Gastroesophageal sphincter (tissue), 4 donors: ENCODE results near the gene CAMK2B. TPM values are rescaled to one million over a fixed set of nuclear protein-coding genes. Genes with fewer than 3 reads are reported as not detected.

Experiments
- ATAC-seq: fragments of 150-250 bp; one replicate; pipeline ENCODE4 v1.9.1; 2016; ENCODE audit warnings: mild to moderate bottlenecking, moderate library complexity
- H3K27ac ChIP-seq, 4 donors: fragments of 200-600 bp; sonication (generic) in 3 of 4; 1 replicate in 3 of 4; 2 replicates in 1 of 4; pipeline ENCODE4 v1.5.1; 2016 to 2019
- H3K27me3 ChIP-seq: fragments of 200-600 bp; sonication (generic); one replicate; pipeline ENCODE4 v1.5.1; 2019
- H3K36me3 ChIP-seq, 2 donors: fragments of 200-600 bp; sonication (generic); one replicate each; pipeline ENCODE4 v1.5.1; 2019; ENCODE audit warnings: control low read depth in 1 of 2
- H3K4me1 ChIP-seq, 3 donors: fragments of 200-600 bp; sonication (generic); 1 replicate in 2 of 3; 2 replicates in 1 of 3; pipeline ENCODE4 v1.5.1; 2016 to 2019; ENCODE audit warnings: control low read depth in 2 of 3
- H3K4me3 ChIP-seq, 2 donors: fragments of 200-600 bp; sonication (generic); one replicate each; pipeline ENCODE4 v1.5.1; 2019; ENCODE audit warnings: mild to moderate bottlenecking in 1 of 2, moderate library complexity in 1 of 2
- H3K9me3 ChIP-seq, 3 donors: fragments of 200-600 bp; sonication (generic); one replicate each; pipeline ENCODE4 v1.5.1; 2017 to 2019; ENCODE audit warnings: control low read depth in 2 of 3
- EP300 ChIP-seq: sonication (generic); formaldehyde crosslinking; IDR thresholded peaks from one replicate; pipeline ENCODE4 v1.6.1; 2017; ENCODE audit warnings: antibody characterized with exemption, mild to moderate bottlenecking
- POLR2A ChIP-seq, 2 donors: fragments of 450-650 bp; IDR thresholded peaks; one replicate each; pipeline ENCODE4 v1.6.1; 2017; ENCODE audit warnings: antibody characterized with exemption in 2 of 2, mild to moderate bottlenecking in 2 of 2, moderate library complexity in 1 of 2
- POLR2AphosphoS5 ChIP-seq: sonication (generic); formaldehyde crosslinking; IDR thresholded peaks from one replicate; pipeline ENCODE4 v1.6.1; 2017; ENCODE audit warnings: antibody characterized with exemption
- WGBS, 2 donors: methylation state at CpG; one replicate each; pipeline ENCODE4 v1.1.5; 2018; ENCODE audit warnings: low coverage in 1 of 2; 5-methylcytosine and 5-hydroxymethylcytosine counted together
- total RNA-seq, 4 donors: library from RNA; depleted of rRNA; stranded (reverse); fragments of >200 nt; gene quantifications; one replicate each; pipeline ENCODE4 v1.1.0, GENCODE V29; 2016
- TF ChIP-seq, protein P1 (sequence below), 4 experiments: fragments of 200-600 bp in 2 of 4; fragments of 450-650 bp in 2 of 4; sonication (generic) in 1 of 4; IDR thresholded peaks; one replicate each; pipeline ENCODE4 v1.5.1; 2017 to 2019; ENCODE audit warnings: antibody characterized with exemption in 4 of 4, mild to moderate bottlenecking in 2 of 4, moderate library complexity in 2 of 4

Gene CAMK2B
- total RNA-seq, 4 donors from 2014 or later: 0.27 to 1.5 (median 0.81) TPM

DNA sequence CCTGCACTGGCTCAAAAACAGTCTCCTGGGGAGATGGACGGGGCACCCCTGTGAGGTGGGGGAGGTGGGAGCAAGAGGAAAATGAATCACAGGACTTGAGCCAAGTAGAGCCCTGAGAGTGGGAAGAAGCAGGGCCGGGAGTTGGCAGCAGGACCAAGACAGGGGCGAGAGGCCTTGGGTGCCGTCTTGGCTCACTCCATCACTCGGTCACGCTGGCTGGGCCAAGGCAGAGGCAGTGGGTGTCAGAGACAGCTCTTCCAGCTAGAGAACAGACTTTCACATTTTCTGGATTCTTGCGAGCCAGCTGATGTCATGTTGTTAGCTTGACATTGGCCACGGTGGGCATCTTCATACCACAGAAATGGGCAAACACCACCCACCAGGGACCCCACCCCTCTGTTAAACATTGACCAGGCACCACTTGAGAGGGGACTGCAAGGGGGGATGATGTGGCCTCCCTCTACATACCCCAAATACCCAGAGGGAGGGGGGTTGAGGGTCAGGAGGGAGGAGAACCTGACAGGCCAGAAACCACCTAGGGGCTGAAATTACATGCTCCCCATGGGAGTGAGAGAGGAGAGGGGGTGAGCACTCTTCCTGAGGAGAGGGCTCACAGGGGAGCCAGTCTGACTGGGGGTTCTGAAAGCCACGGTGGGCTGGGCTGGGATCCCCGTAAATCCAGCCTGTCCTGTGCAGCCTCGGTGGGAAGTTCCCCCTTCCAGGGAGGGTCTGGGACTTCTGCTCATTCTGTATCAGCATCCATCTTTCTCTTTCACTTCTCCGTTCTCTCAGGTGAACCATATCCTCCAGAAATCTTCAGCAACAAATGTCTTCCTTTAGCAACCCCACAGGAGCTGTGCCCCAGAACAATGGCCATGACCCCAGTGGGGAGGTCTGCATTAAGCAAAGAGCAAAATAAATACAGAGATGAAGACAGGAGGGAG, 19.6 kb downstream of the CAMK2B start:
- no peaks in the 10 kb centered on the region for H3K36me3 ChIP-seq
- no peak overlapping the region for H3K4me3 ChIP-seq
- H3K27ac ChIP-seq: no peak overlapping the region
- H3K27me3 ChIP-seq: peaks cover 10% of the 10 kb centered on the region
- H3K4me1 ChIP-seq: peaks cover 0 to 11% (median 0%) of the 10 kb centered on the region in 3 donors
- TF ChIP-seq POLR2A (IDR thresholded peaks at IDR 0.05) (no peak), EP300 (no peak), POLR2AphosphoS5 (no peak)
- TF ChIP-seq, protein P1, sequence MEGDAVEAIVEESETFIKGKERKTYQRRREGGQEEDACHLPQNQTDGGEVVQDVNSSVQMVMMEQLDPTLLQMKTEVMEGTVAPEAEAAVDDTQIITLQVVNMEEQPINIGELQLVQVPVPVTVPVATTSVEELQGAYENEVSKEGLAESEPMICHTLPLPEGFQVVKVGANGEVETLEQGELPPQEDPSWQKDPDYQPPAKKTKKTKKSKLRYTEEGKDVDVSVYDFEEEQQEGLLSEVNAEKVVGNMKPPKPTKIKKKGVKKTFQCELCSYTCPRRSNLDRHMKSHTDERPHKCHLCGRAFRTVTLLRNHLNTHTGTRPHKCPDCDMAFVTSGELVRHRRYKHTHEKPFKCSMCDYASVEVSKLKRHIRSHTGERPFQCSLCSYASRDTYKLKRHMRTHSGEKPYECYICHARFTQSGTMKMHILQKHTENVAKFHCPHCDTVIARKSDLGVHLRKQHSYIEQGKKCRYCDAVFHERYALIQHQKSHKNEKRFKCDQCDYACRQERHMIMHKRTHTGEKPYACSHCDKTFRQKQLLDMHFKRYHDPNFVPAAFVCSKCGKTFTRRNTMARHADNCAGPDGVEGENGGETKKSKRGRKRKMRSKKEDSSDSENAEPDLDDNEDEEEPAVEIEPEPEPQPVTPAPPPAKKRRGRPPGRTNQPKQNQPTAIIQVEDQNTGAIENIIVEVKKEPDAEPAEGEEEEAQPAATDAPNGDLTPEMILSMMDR (IDR thresholded peaks at IDR 0.05): no peak
- ATAC-seq: no peak
- H3K9me3 ChIP-seq: peaks cover 0 to 11% (median 0%) of the 10 kb centered on the region in 3 donors
- 89% methylated on average over 7 of the region's 12 CpGs; no CpG with 5 or more reads in 1 of the 2 donors for WGBS, 2 donors

DNA sequence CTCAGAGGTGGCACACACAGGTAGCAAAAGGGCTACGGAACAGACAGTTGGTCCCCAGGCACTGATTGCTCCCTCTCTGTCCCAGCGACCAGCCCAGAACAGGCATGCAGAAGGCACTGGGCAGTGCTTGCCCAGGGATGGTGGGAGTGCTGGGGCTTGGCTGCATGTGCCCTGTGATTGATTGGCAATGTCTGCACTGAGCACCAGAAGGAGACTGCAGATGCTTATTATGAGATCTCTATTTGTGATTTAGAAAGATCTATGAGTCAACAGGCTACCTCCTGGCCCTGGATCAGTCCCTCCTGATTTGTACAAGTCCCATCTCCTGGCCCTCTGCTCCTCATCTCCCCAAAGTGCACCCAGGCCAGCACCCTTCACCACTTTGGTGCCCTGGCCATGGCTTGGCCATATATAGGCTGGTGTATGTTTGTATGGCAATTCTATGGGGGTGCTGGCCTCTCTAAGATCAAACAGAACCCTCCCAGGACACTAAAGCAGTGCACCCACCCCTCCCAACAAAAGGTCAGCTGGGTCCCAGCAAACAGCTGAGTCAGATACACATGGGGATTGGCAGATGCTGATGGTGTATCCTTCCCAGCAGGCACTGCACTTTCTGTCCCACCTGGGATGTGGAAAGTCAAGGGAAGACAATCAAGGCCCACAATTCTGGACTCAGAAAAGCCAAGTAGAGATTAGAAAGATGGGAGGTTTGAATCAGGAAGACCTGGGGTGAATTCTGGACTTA, 30.9 kb downstream of the CAMK2B start:
- no peaks in the 10 kb centered on the region for H3K4me1 ChIP-seq
- no peak overlapping the region for H3K27ac ChIP-seq
- TF ChIP-seq POLR2AphosphoS5 (no peak), POLR2A (IDR thresholded peaks at IDR 0.05) (no peak), EP300 (no peak)
- TF ChIP-seq, protein P1 (IDR thresholded peaks at IDR 0.05): no peak
- H3K4me3 ChIP-seq: no peak overlapping the region
- ATAC-seq: no peak
- no peaks in the 10 kb centered on the region for H3K36me3 ChIP-seq
- no CpG with 5 or more reads among the region's 2 CpGs for WGBS, 2 donors
- H3K9me3 ChIP-seq: no peaks in the 10 kb centered on the region
- H3K27me3 ChIP-seq: peaks cover 24% of the 10 kb centered on the region

DNA sequence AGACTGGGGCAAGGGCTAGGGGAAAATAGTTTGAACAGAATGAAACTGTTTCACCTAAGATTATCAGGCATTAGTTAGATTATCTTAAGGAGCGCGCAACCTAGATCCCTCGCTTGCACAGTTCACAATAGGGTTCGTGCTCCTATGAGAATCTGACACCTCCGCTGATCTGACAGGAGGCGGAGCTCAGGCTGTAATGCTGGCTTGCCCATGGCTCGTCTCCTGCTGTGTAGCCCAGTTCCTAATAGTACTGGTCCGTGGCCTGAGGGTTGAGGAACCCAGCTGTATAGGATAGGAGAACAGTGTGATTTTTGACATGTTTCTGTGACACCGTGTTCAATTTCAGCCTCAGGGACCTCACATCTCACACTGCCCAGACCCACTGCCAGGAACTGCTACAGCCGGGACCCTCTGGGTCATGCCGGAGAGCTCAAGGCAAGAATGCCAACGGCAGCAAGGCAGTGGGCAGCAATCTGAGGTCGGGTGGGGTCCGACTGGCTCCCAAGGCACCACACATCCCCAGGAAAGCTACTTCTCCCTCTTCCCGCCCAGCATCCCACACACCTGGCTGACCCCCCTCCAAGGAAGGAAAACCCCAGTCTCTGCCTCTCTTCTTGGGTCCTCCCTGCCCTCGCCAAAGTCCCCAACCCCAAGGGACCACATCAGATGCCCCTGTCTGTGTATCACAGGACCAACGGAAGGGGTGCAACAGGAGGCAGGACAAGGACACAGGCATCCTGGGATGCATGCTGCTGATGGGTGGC, 31.7 kb downstream of the CAMK2B start:
- peaks cover 24% of the 10 kb centered on the region for H3K27me3 ChIP-seq
- ATAC-seq: no peak
- no peak for TF ChIP-seq POLR2A (IDR thresholded peaks at IDR 0.05)
- TF ChIP-seq, protein P1 (IDR thresholded peaks at IDR 0.05): no peak
- TF ChIP-seq EP300: no peak
- no peak for TF ChIP-seq POLR2AphosphoS5
- H3K4me3 ChIP-seq: no peak overlapping the region
- H3K4me1 ChIP-seq: no peaks in the 10 kb centered on the region
- no peaks in the 10 kb centered on the region for H3K36me3 ChIP-seq
- H3K9me3 ChIP-seq: no peaks in the 10 kb centered on the region
- H3K27ac ChIP-seq: no peak overlapping the region
- 75% methylated on average over 7 of the region's 17 CpGs; no CpG with 5 or more reads in 1 of the 2 donors for WGBS, 2 donors

DNA sequence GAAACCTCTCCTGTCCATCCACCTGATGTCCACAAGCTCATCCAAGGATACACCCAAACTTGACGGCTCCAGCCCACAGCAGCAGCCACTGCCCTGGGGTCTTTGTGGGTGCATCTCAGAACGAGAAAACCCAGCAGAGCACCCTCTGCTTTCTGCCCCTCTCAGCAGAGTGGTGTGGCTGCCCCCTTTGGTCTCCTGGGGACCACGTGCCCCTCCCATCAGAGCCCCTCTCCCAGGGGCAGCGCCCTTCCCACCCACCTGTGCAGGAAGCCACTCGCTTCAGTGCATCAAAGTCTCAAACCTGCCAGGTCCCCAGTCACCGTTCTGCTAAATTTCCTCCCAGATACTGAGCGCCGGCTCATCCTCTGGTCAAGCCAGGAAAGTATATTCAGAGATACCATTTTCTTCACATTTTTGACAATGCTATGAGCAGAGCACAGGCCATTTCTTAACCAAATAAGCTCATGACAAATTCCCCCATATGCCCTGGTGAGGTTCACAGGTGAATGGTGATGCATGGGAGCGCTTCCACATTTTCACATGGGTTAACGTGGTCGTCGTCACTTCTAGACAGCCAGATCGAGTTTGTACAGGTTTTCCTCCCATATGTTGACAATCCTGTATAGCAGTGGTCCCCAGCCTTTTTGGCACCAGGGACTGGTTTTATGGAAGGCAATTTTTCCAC, 32.4 kb downstream of the CAMK2B start:
- TF ChIP-seq POLR2A (IDR thresholded peaks at IDR 0.05) (no peak), EP300 (no peak), POLR2AphosphoS5 (no peak)
- TF ChIP-seq, protein P1 (IDR thresholded peaks at IDR 0.05): no peak
- H3K4me3 ChIP-seq: no peak overlapping the region
- no peaks in the 10 kb centered on the region for H3K36me3 ChIP-seq
- H3K9me3 ChIP-seq: no peaks in the 10 kb centered on the region
- peaks cover 24% of the 10 kb centered on the region for H3K27me3 ChIP-seq
- no peak overlapping the region for H3K27ac ChIP-seq
- no peaks in the 10 kb centered on the region for H3K4me1 ChIP-seq
- no peak for ATAC-seq
- 80 to 85% methylated on average over 2 to 5 of the region's 13 CpGs for WGBS, 2 donors
